Nephron progenitor cell (in vitro differentiated cells): ENCODE results near the gene GAS2L1.
"Not testable (repeated sequence)": the region's sequence is repeated elsewhere in the genome, so short reads cannot be mapped to it uniquely, and the experiment has no call there.

Experiments used
- DNase-seq: peaks from one replicate; pipeline ENCODE4 v3.0.0; 2021
- H3K27ac Mint-ChIP-seq: 2 replicates; pipeline ENCODE4 v1.8.0; 2021; ENCODE audit warnings: mild to moderate bottlenecking, moderate library complexity, mixed read lengths
- H3K27me3 Mint-ChIP-seq: 2 replicates; pipeline ENCODE4 v1.8.0; 2021; ENCODE audit warnings: mild to moderate bottlenecking, low read depth, mixed read lengths; ENCODE audit not compliant: poor library complexity
- H3K36me3 Mint-ChIP-seq: 2 replicates; pipeline ENCODE4 v1.8.0; 2021; ENCODE audit warnings: low read depth, mixed read lengths
- H3K4me1 Mint-ChIP-seq: 2 replicates; pipeline ENCODE4 v1.8.0; 2021; ENCODE audit warnings: mixed read lengths
- H3K4me3 Mint-ChIP-seq: 2 replicates; pipeline ENCODE4 v1.8.0; 2021; ENCODE audit warnings: mild to moderate bottlenecking, moderate library complexity, mixed read lengths
- H3K9me3 Mint-ChIP-seq: 2 replicates; pipeline ENCODE4 v1.8.0; 2021; ENCODE audit warnings: mild to moderate bottlenecking, moderate library complexity, mixed read lengths
- CTCF ChIP-seq: fragments of 200-600 bp; sonication (generic); IDR thresholded peaks from 2 replicates; pipeline ENCODE4 v1.5.0; 2021; ENCODE audit warnings: antibody characterized with exemption

GAS2L1 gene

GRCh38 chr22:29342177-29342576 is 35.7 kb downstream of the GAS2L1 start:
- H3K4me3 Mint-ChIP-seq = no peak overlapping the region
- peak overlapping the region; percentile 68 for H3K27ac Mint-ChIP-seq

GRCh38 chr22:29342577-29343312 is 36.3 kb downstream of the GAS2L1 start:
- Mint-ChIP-seq H3K36me3 (peaks cover 33% of the 10 kb centered on the region), H3K27ac (no peak overlapping the region), H3K9me3 (no peaks in the 10 kb centered on the region), H3K4me3 (no peak overlapping the region), H3K4me1 (peaks cover 26% of the 10 kb centered on the region), H3K27me3 (peaks cover 2% of the 10 kb centered on the region)
- no peak for TF ChIP-seq CTCF
- DNase-seq = no peak

More at GRCh38 chr22:29342177-29342576, 35.7 kb downstream of the GAS2L1 start:
- Mint-ChIP-seq H3K4me1 (peaks cover 26% of the 10 kb centered on the region), H3K27me3 (no peaks in the 10 kb centered on the region), H3K9me3 (no peaks in the 10 kb centered on the region), H3K36me3 (peaks cover 34% of the 10 kb centered on the region)
- TF ChIP-seq CTCF = no peak
- DNase-seq = no peak

GRCh38 chr22:29343313-29343805 is 36.9 kb downstream of the GAS2L1 start:
- no peak for TF ChIP-seq CTCF
- Mint-ChIP-seq H3K4me1 (peaks cover 26% of the 10 kb centered on the region), H3K27me3 (peaks cover 4% of the 10 kb centered on the region), H3K27ac (no peak overlapping the region), H3K36me3 (peaks cover 28% of the 10 kb centered on the region), H3K9me3 (no peaks in the 10 kb centered on the region), H3K4me3 (no peak overlapping the region)
- DNase-seq = peak; percentile 33

GRCh38 chr22:29344137-29344536 is 37.7 kb downstream of the GAS2L1 start:
- H3K36me3 Mint-ChIP-seq = peaks cover 29% of the 10 kb centered on the region
- H3K4me3 Mint-ChIP-seq = no peak overlapping the region

GRCh38 chr22:29344889-29345288 is 38.4 kb downstream of the GAS2L1 start:
- Mint-ChIP-seq H3K4me1 (peaks cover 26% of the 10 kb centered on the region), H3K36me3 (peaks cover 27% of the 10 kb centered on the region)
- H3K4me3 Mint-ChIP-seq, H3K27me3 Mint-ChIP-seq, DNase-seq, H3K27ac Mint-ChIP-seq, H3K9me3 Mint-ChIP-seq: not testable (repeated sequence)

More at GRCh38 chr22:29344137-29344536, 37.7 kb downstream of the GAS2L1 start:
- Mint-ChIP-seq H3K9me3 (no peaks in the 10 kb centered on the region), H3K27me3 (peaks cover 4% of the 10 kb centered on the region), H3K27ac (no peak overlapping the region), H3K4me1 (peaks cover 26% of the 10 kb centered on the region)
- no peak for TF ChIP-seq CTCF
- no peak for DNase-seq

GRCh38 chr22:29345932-29346331 is 39.5 kb downstream of the GAS2L1 start:
- Mint-ChIP-seq H3K27me3 (peaks cover 4% of the 10 kb centered on the region), H3K9me3 (no peaks in the 10 kb centered on the region), H3K4me1 (peaks cover 26% of the 10 kb centered on the region), H3K4me3 (no peak overlapping the region), H3K36me3 (peaks cover 31% of the 10 kb centered on the region), H3K27ac (peak overlapping the region; percentile 42)
- no peak for DNase-seq
- TF ChIP-seq CTCF = no peak
